HG03342 (cell line): ENCODE data around the gene ZNF451.

ENCODE experiments used
- ATAC-seq: cut with Tn5 transposase; IDR thresholded peaks from one replicate; pipeline ENCODE4 v1.9.1; 2021; ENCODE audit warnings: mild to moderate bottlenecking, moderate library complexity; ENCODE audit not compliant: unreplicated experiment

The ZNF451 gene

GRCh38 chr6:57198926-57199636 is 109.1 kb downstream of the ZNF451 start:
- ATAC-seq = no peak

- ATAC-seq = no peak
Measured at GRCh38 chr6:57201718-57202117, 111.7 kb downstream of the ZNF451 start.

- ATAC-seq = no peak
Measured at GRCh38 chr6:57205550-57206328, 115.8 kb downstream of the ZNF451 start.

GRCh38 chr6:57207141-57207540 is 117.2 kb downstream of the ZNF451 start:
- ATAC-seq = no peak

GRCh38 chr6:57207872-57208271 is 117.9 kb downstream of the ZNF451 start:
- no peak for ATAC-seq

GRCh38 chr6:57209030-57209429 is 119.0 kb downstream of the ZNF451 start:
- no peak for ATAC-seq

- ATAC-seq = no peak
Measured at GRCh38 chr6:57210060-57210459, 120.1 kb downstream of the ZNF451 start.

GRCh38 chr6:57215260-57215659 is 125.3 kb downstream of the ZNF451 start:
- ATAC-seq = no peak

- ATAC-seq = no peak
Measured at GRCh38 chr6:57216235-57217101, 126.5 kb downstream of the ZNF451 start.

- ATAC-seq = no peak
Measured at GRCh38 chr6:57217270-57217669, 127.3 kb downstream of the ZNF451 start.
